IPS-15b (cell line): Measurements from ENCODE around the gene PARP9.

Source experiments
- H3K27me3 ChIP-seq: one replicate; pipeline ENCODE4 v1.6.1; 2013; ENCODE audit warnings: low read length; ENCODE audit not compliant: control insufficient read depth, insufficient read depth
- H3K36me3 ChIP-seq: one replicate; pipeline ENCODE4 v1.6.1; 2013; ENCODE audit warnings: low read length; ENCODE audit not compliant: control insufficient read depth, insufficient read depth
- H3K4me1 ChIP-seq: one replicate; pipeline ENCODE4 v1.6.1; 2013; ENCODE audit warnings: mild to moderate bottlenecking, low read length; ENCODE audit not compliant: control insufficient read depth, insufficient read depth
- H3K4me3 ChIP-seq: one replicate; pipeline ENCODE4 v1.5.1; 2013; ENCODE audit warnings: low read depth, low read length
- H3K9ac ChIP-seq: one replicate; pipeline ENCODE4 v1.6.1; 2013; ENCODE audit warnings: low read depth, mild to moderate bottlenecking, low read length
- H3K9me3 ChIP-seq: one replicate; pipeline ENCODE4 v1.6.1; 2013; ENCODE audit warnings: mild to moderate bottlenecking, low read length; ENCODE audit not compliant: control insufficient read depth, insufficient read depth

Gene PARP9

GRCh38 chr3:122589297-122589696 is 25.2 kb upstream of the PARP9 start:
- Histone ChIP-seq H3K4me1 (peaks cover 4% of the 10 kb centered on the region), H3K9me3 (no peaks in the 10 kb centered on the region)

GRCh38 chr3:122587572-122587971 is 23.5 kb upstream of the PARP9 start:
- H3K4me1 ChIP-seq: peaks cover 4% of the 10 kb centered on the region
- no peaks in the 10 kb centered on the region for H3K27me3 ChIP-seq
- H3K9ac ChIP-seq: no peak overlapping the region
- no peaks in the 10 kb centered on the region for H3K9me3 ChIP-seq
- H3K4me3 ChIP-seq: no peak overlapping the region
- H3K36me3 ChIP-seq: no peaks in the 10 kb centered on the region

More at GRCh38 chr3:122589297-122589696, 25.2 kb upstream of the PARP9 start:
- Histone ChIP-seq H3K9ac (no peak overlapping the region), H3K4me3 (no peak overlapping the region), H3K27me3 (no peaks in the 10 kb centered on the region), H3K36me3 (no peaks in the 10 kb centered on the region)

- no peaks in the 10 kb centered on the region for H3K27me3 ChIP-seq
- no peaks in the 10 kb centered on the region for H3K9me3 ChIP-seq
- H3K4me3 ChIP-seq: no peak overlapping the region
- no peak overlapping the region for H3K9ac ChIP-seq
- no peaks in the 10 kb centered on the region for H3K36me3 ChIP-seq
- peaks cover 4% of the 10 kb centered on the region for H3K4me1 ChIP-seq
Measured at GRCh38 chr3:122586773-122587485, 22.8 kb upstream of the PARP9 start.

- H3K4me1 ChIP-seq: peaks cover 4% of the 10 kb centered on the region
- no peaks in the 10 kb centered on the region for H3K36me3 ChIP-seq
- H3K9ac ChIP-seq: no peak overlapping the region
- H3K4me3 ChIP-seq: no peak overlapping the region
- no peaks in the 10 kb centered on the region for H3K9me3 ChIP-seq
- no peaks in the 10 kb centered on the region for H3K27me3 ChIP-seq
Measured at GRCh38 chr3:122586098-122586497, 22.0 kb upstream of the PARP9 start.

GRCh38 chr3:122582390-122582789 is 18.3 kb upstream of the PARP9 start:
- no peak overlapping the region for H3K9ac ChIP-seq
- H3K27me3 ChIP-seq: peaks cover 6% of the 10 kb centered on the region
- no peaks in the 10 kb centered on the region for H3K36me3 ChIP-seq
- no peak overlapping the region for H3K4me3 ChIP-seq
- H3K4me1 ChIP-seq: no peaks in the 10 kb centered on the region
- H3K9me3 ChIP-seq: no peaks in the 10 kb centered on the region

GRCh38 chr3:122581622-122582021 is 17.5 kb upstream of the PARP9 start:
- Histone ChIP-seq H3K27me3 (peaks cover 13% of the 10 kb centered on the region), H3K9me3 (no peaks in the 10 kb centered on the region), H3K4me3 (no peak overlapping the region), H3K9ac (no peak overlapping the region), H3K4me1 (peaks cover 2% of the 10 kb centered on the region), H3K36me3 (no peaks in the 10 kb centered on the region)

- H3K9me3 ChIP-seq: no peaks in the 10 kb centered on the region
- H3K4me3 ChIP-seq: no peak overlapping the region
- no peaks in the 10 kb centered on the region for H3K36me3 ChIP-seq
- no peak overlapping the region for H3K9ac ChIP-seq
- peaks cover 19% of the 10 kb centered on the region for H3K27me3 ChIP-seq
- peaks cover 2% of the 10 kb centered on the region for H3K4me1 ChIP-seq
Measured at GRCh38 chr3:122580470-122580869, 16.4 kb upstream of the PARP9 start.

- Histone ChIP-seq H3K9me3 (no peaks in the 10 kb centered on the region), H3K4me3 (peak overlapping the region; percentile 54), H3K4me1 (peaks cover 6% of the 10 kb centered on the region), H3K27me3 (peaks cover 19% of the 10 kb centered on the region), H3K36me3 (no peaks in the 10 kb centered on the region), H3K9ac (no peak overlapping the region)
Measured at GRCh38 chr3:122578069-122578740, 14.1 kb upstream of the PARP9 start.

- peak within 1 kb of the TSS; percentile 42 for H3K9ac ChIP-seq
- H3K9me3 ChIP-seq: no peaks in the 10 kb centered on the region
- H3K4me1 ChIP-seq: peaks cover 7% of the 10 kb centered on the region
- peak within 1 kb of the TSS; percentile 54 for H3K4me3 ChIP-seq
- peaks cover 19% of the 10 kb centered on the region for H3K27me3 ChIP-seq
- no peaks in the 10 kb centered on the region for H3K36me3 ChIP-seq
Measured at GRCh38 chr3:122577409-122578031, 13.4 kb upstream of the PARP9 start, which contains the start of gene PARP15. PARP15 (plus strand) TSS chr3:122577650; CDS start chr3:122577668, 18 bp downstream.

- Histone ChIP-seq H3K27me3 (peaks cover 19% of the 10 kb centered on the region), H3K36me3 (no peaks in the 10 kb centered on the region), H3K9ac (no peak overlapping the region), H3K4me1 (peaks cover 7% of the 10 kb centered on the region), H3K9me3 (no peaks in the 10 kb centered on the region), H3K4me3 (no peak overlapping the region)
Measured at GRCh38 chr3:122576174-122576940, 12.3 kb upstream of the PARP9 start.

GRCh38 chr3:122572940-122573412 is 8.9 kb upstream of the PARP9 start:
- Histone ChIP-seq H3K4me3 (no peak overlapping the region), H3K9ac (no peak overlapping the region), H3K4me1 (peaks cover 7% of the 10 kb centered on the region), H3K9me3 (no peaks in the 10 kb centered on the region), H3K36me3 (no peaks in the 10 kb centered on the region), H3K27me3 (peaks cover 15% of the 10 kb centered on the region)
